IMR-90 (cell line): Measurements from ENCODE around the gene MYO10. TPM values are rescaled to one million over a fixed set of nuclear protein-coding genes. Genes with fewer than 3 reads are reported as not detected.

Source experiments
- ATAC-seq: fragments of 200-7000 bp; cut with Tn5 transposase; 2 replicates; pipeline ENCODE4 v1.9.1; 2020; ENCODE audit warnings: low read depth, mild to moderate bottlenecking, moderate library complexity
- BruUV-seq: library from RNA; stranded (reverse); fragments of 400-500 nt; replicated peaks from 2 replicates; lab custom pipeline; 2021; lab: Mats Ljungman, UMichigan
- CTCF ChIA-PET: fragments of 300-600 bp; formaldehyde crosslinking; extraction: SDS; loops from one replicate; lab custom pipeline; 2021; ENCODE audit warnings: antibody characterized with exemption; lab: Yijun Ruan, JAX
- POLR2A ChIA-PET: fragments of 300-600 bp; sonication (Branson Sonifier 250); formaldehyde crosslinking; loops from one replicate; lab custom pipeline; 2022; ENCODE audit warnings: antibody characterized with exemption; ENCODE audit not compliant: unreplicated experiment; lab: Charles Lee
- DNase-seq: peaks from one replicate; pipeline ENCODE4 v3.0.0; 2013
- H2AFZ ChIP-seq: replicated peaks from 2 replicates; pipeline ENCODE3; 2013; ENCODE audit warnings: low read length, mild to moderate bottlenecking; ENCODE audit not compliant: poor library complexity
- H2AK5ac ChIP-seq: 2 replicates; pipeline ENCODE4 v1.6.1; 2013; ENCODE audit warnings: low read depth, low read length, inconsistent platforms
- H2AK9ac ChIP-seq: replicated peaks from 2 replicates; pipeline ENCODE3; 2013; ENCODE audit warnings: mild to moderate bottlenecking, low read depth, low read length, moderate library complexity; ENCODE audit not compliant: poor library complexity
- H2BK120ac ChIP-seq: 2 replicates; pipeline ENCODE4 v1.6.1; 2013; ENCODE audit warnings: low read depth, low read length, inconsistent platforms
- H2BK15ac ChIP-seq: 3 replicates; pipeline ENCODE4 v1.6.1; 2013; ENCODE audit warnings: low read depth, low read length, inconsistent platforms
- H2BK20ac ChIP-seq: 2 replicates; pipeline ENCODE4 v1.6.1; 2013; ENCODE audit warnings: low read depth, mild to moderate bottlenecking, inconsistent platforms, low read length, moderate library complexity
- H2BK5ac ChIP-seq: 2 replicates; pipeline ENCODE4 v1.6.1; 2013; ENCODE audit warnings: mild to moderate bottlenecking, low read depth, low read length, inconsistent platforms; ENCODE audit not compliant: poor library complexity, severe bottlenecking
- H3K14ac ChIP-seq: replicated peaks from 2 replicates; pipeline ENCODE4 v1.6.1; 2013; ENCODE audit warnings: low read depth, low read length, inconsistent platforms
- H3K18ac ChIP-seq: 2 replicates; pipeline ENCODE4 v1.6.1; 2013; ENCODE audit warnings: low read depth, low read length, control low read depth
- H3K23ac ChIP-seq: 2 replicates; pipeline ENCODE4 v1.6.1; 2013; ENCODE audit warnings: low read depth, low read length, inconsistent platforms
- H3K27ac ChIP-seq: 2 replicates; pipeline ENCODE4 v1.5.1; 2013; ENCODE audit warnings: mild to moderate bottlenecking, control low read depth, low read length; ENCODE audit not compliant: insufficient read depth
- H3K27me3 ChIP-seq: 2 replicates; pipeline ENCODE4 v1.6.1; 2013; ENCODE audit warnings: low read length; ENCODE audit not compliant: control insufficient read depth, insufficient read depth
- H3K36me3 ChIP-seq: 2 replicates; pipeline ENCODE4 v1.6.1; 2013; ENCODE audit warnings: low read length, mixed read lengths; ENCODE audit not compliant: control insufficient read depth, insufficient read depth
- H3K4ac ChIP-seq: 2 replicates; pipeline ENCODE4 v1.6.1; 2013; ENCODE audit warnings: low read depth, low read length, inconsistent platforms
- H3K4me1 ChIP-seq: 2 replicates; pipeline ENCODE4 v1.6.1; 2013; ENCODE audit warnings: low read length, mixed read lengths; ENCODE audit not compliant: control insufficient read depth, insufficient read depth
- H3K4me2 ChIP-seq: 2 replicates; pipeline ENCODE4 v1.6.1; 2013; ENCODE audit warnings: low read depth, mild to moderate bottlenecking, control low read depth, low read length, moderate library complexity
- H3K4me3 ChIP-seq: 2 replicates; pipeline ENCODE4 v1.5.1; 2013; ENCODE audit warnings: low read depth, mild to moderate bottlenecking, control low read depth, low read length, moderate library complexity; ENCODE audit not compliant: insufficient read depth
- H3K56ac ChIP-seq: 2 replicates; pipeline ENCODE4 v1.6.1; 2013; ENCODE audit warnings: low read length, inconsistent platforms; ENCODE audit not compliant: insufficient read depth; ENCODE audit errors: extremely low read depth
- H3K79me1 ChIP-seq, 2 experiments: 2 replicates each; pipeline ENCODE4 v1.6.1; 2013; ENCODE audit warnings: low read length in 2 of 2, inconsistent platforms in 1 of 2, low read depth in 1 of 2
- H3K9ac ChIP-seq: 2 replicates; pipeline ENCODE4 v1.6.1; 2013; ENCODE audit warnings: low read depth, low read length, control low read depth
- H3K9me1 ChIP-seq: 2 replicates; pipeline ENCODE4 v1.6.1; 2013; ENCODE audit warnings: low read length, inconsistent platforms; ENCODE audit not compliant: insufficient read depth
- H3K9me3 ChIP-seq: 2 replicates; pipeline ENCODE4 v1.6.1; 2013; ENCODE audit warnings: low read length; ENCODE audit not compliant: control insufficient read depth, insufficient read depth
- H4K20me1 ChIP-seq: 2 replicates; pipeline ENCODE4 v1.6.1; 2013; ENCODE audit warnings: low read length, inconsistent platforms; ENCODE audit not compliant: insufficient read depth
- H4K5ac ChIP-seq: 2 replicates; pipeline ENCODE4 v1.6.1; 2013; ENCODE audit warnings: mild to moderate bottlenecking, low read depth, low read length, control low read depth
- H4K8ac ChIP-seq, 2 experiments: 2 replicates each; pipeline ENCODE4 v1.6.1; 2013; ENCODE audit warnings: low read depth in 2 of 2, low read length in 2 of 2, control low read depth in 1 of 2, inconsistent platforms in 1 of 2
- H4K91ac ChIP-seq: 2 replicates; pipeline ENCODE4 v1.6.1; 2013; ENCODE audit warnings: low read depth, low read length, inconsistent platforms; ENCODE audit not compliant: insufficient read depth
- BHLHE40 ChIP-seq: fragments of 150-350 bp; IDR thresholded peaks from 2 replicates; pipeline ENCODE4 v1.6.1; 2016; ENCODE audit warnings: mild to moderate bottlenecking, low read depth, low read length
- MAZ ChIP-seq: IDR thresholded peaks from 2 replicates; pipeline ENCODE4 v1.6.1; 2012; ENCODE audit warnings: low read depth, mild to moderate bottlenecking, low read length, improper control_type of control experiment, moderate library complexity, borderline replicate concordance
- NFE2L2 ChIP-seq: fragments of 150-350 bp; IDR thresholded peaks from 2 replicates; pipeline ENCODE4 v1.6.1; 2016; ENCODE audit warnings: low read depth, mild to moderate bottlenecking, low read length
- RFX5 ChIP-seq: IDR thresholded peaks from 2 replicates; pipeline ENCODE4 v1.8.0; 2012; ENCODE audit warnings: low read depth, mild to moderate bottlenecking, low read length, moderate library complexity
- SMC3 ChIP-seq: fragments of 150-350 bp; IDR thresholded peaks from 2 replicates; pipeline ENCODE4 v1.6.1; 2016; ENCODE audit warnings: low read depth, mild to moderate bottlenecking, antibody characterized with exemption, low read length, moderate library complexity
- WGBS, 2 experiments: methylation state at CpG; one replicate each; pipeline versions ENCODE4 v1.1.5 to v1.1.7; 2013; ENCODE audit warnings: missing lambda C conversion rate in 2 of 2; ENCODE audit not compliant: insufficient read length in 1 of 2; ENCODE audit errors: extremely low coverage in 2 of 2; 5-methylcytosine and 5-hydroxymethylcytosine counted together
- dilution Hi-C: fragments of 300-500 bp; cut with HindIII; formaldehyde crosslinking; loops from one replicate; pipeline ENCODE4 v1.14.3; 2018; ENCODE audit warnings: low sequenced_read_pairs; ENCODE audit not compliant: unreplicated experiment
- in situ Hi-C: fragments of 300-500 bp; cut with MboI; formaldehyde crosslinking; loops from 3 replicates; pipeline ENCODE4 v1.14.3; 2019; ENCODE audit warnings: low sequenced_read_pairs, inconsistent platforms, mixed read lengths
- intact Hi-C: fragments of 100-400 bp; cut with micrococcal nuclease; formaldehyde crosslinking; loops from 2 replicates; pipeline ENCODE4 v1.10.0; 2022
- polyA plus RNA-seq, 3 experiments: library from polyadenylated mRNA; depleted of rRNA; stranded (reverse); fragments of >200 nt; gene quantifications; 2 replicates each; pipeline ENCODE4 v1.2.3, GENCODE V29; 2012; ENCODE audit warnings: low replicate concordance in 1 of 3
- total RNA-seq: library from RNA; depleted of rRNA; stranded (reverse); fragments of >200 nt; gene quantifications from 2 replicates; pipeline ENCODE4 v1.2.3, GENCODE V29; 2012
- TF ChIP-seq, protein P1 (sequence below): fragments of 150-350 bp; IDR thresholded peaks from 2 replicates; pipeline ENCODE4 v1.6.1; 2016; ENCODE audit warnings: low read depth, mild to moderate bottlenecking, low read length, moderate library complexity, borderline replicate concordance

MYO10 gene
- total and polyA plus RNA-seq, 2 of the 4 experiments (the other 2 are of a cell fraction) = 39.9 to 115 TPM

- ChIA-PET CTCF (no interaction called here), POLR2A (no interaction called here)
- no CpG with 5 or more reads among the region's 6 CpGs for WGBS, 2 experiments
- H3K4me2 ChIP-seq = no peak overlapping the region
- H2AK9ac ChIP-seq = no peak overlapping the region
- DNase-seq = no peak
- no peak overlapping the region for H4K8ac ChIP-seq
- no peak overlapping the region for H3K14ac ChIP-seq
- H3K79me1 ChIP-seq = peaks cover 24 to 73% of the 10 kb centered on the region in 2 experiments
- H3K23ac ChIP-seq = no peak overlapping the region
- no peak overlapping the region for H4K91ac ChIP-seq
- peaks cover 7% of the 10 kb centered on the region for H3K4me1 ChIP-seq
- no peaks in the 10 kb centered on the region for H3K27me3 ChIP-seq
- H2AFZ ChIP-seq = no peak overlapping the region
- no peak overlapping the region for H3K9ac ChIP-seq
- H2BK120ac ChIP-seq = no peak overlapping the region
- in situ Hi-C loops = no loop called here
- no peak overlapping the region for H2BK20ac ChIP-seq
- H4K20me1 ChIP-seq = peaks cover 36% of the 10 kb centered on the region
- H3K18ac ChIP-seq = no peak overlapping the region
- peaks cover 26% of the 10 kb centered on the region for H3K36me3 ChIP-seq
- H3K56ac ChIP-seq = no peak overlapping the region
- TF ChIP-seq NFE2L2 (no peak), RFX5 (no peak), MAZ (no peak), BHLHE40 (no peak), SMC3 (no peak)
- TF ChIP-seq, protein P1, sequence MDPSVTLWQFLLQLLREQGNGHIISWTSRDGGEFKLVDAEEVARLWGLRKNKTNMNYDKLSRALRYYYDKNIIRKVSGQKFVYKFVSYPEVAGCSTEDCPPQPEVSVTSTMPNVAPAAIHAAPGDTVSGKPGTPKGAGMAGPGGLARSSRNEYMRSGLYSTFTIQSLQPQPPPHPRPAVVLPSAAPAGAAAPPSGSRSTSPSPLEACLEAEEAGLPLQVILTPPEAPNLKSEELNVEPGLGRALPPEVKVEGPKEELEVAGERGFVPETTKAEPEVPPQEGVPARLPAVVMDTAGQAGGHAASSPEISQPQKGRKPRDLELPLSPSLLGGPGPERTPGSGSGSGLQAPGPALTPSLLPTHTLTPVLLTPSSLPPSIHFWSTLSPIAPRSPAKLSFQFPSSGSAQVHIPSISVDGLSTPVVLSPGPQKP = no peak
- ATAC-seq = no peak
- no peak overlapping the region for H2BK15ac ChIP-seq
- BruUV-seq = no TSS peak
- no peak overlapping the region for H3K4ac ChIP-seq
- intact Hi-C loops = no loop called here
- H3K27ac ChIP-seq = no peak overlapping the region
- no peaks in the 10 kb centered on the region for H3K9me3 ChIP-seq
- H2BK5ac ChIP-seq = no peak overlapping the region
- dilution Hi-C loops = no loop called here
- no peak overlapping the region for H2AK5ac ChIP-seq
- H4K5ac ChIP-seq = no peak overlapping the region
- peaks cover 17% of the 10 kb centered on the region for H3K9me1 ChIP-seq
- H3K4me3 ChIP-seq = no peak overlapping the region
Observed at GRCh38 chr5:16723821-16724220, 212.3 kb downstream of the MYO10 start.
